ENCODE measurements around the gene TEX19.

- TF ChIP-seq KDM1A (IDR thresholded peaks at IDR 0.05; ENCODE audit: borderline replicate concordance), result no peak
- no peak for TF ChIP-seq CTCF (IDR thresholded peaks at IDR 0.05 in 2 of 3, conservative IDR thresholded peaks at IDR 0.05 in 1 of 3; ENCODE audit: control insufficient read depth in 2 of 3, extremely low read depth in 1 of 3, insufficient read depth in 1 of 3, low read depth in 3 of 3, low read length in 3 of 3)
- no peak for TF ChIP-seq CBX3 (IDR thresholded peaks at IDR 0.05; ENCODE audit: borderline replicate concordance, low read depth)
- no peak for TF ChIP-seq EP300 (IDR thresholded peaks at IDR 0.05; ENCODE audit: borderline replicate concordance in 1 of 2, control insufficient read depth in 1 of 2, low read depth in 2 of 2, low read length in 2 of 2)
- no peak for TF ChIP-seq SREBF2 (IDR thresholded peaks at IDR 0.05; ENCODE audit: low read length)
- no peak for TF ChIP-seq POLR2AphosphoS5 (IDR thresholded peaks at IDR 0.05; ENCODE audit: low read length)
- no peak for TF ChIP-seq BHLHE40 (IDR thresholded peaks at IDR 0.05; ENCODE audit: borderline replicate concordance in 1 of 2, low read depth in 2 of 2, low read length in 1 of 2)
- TF ChIP-seq HCFC1 (IDR thresholded peaks at IDR 0.05; ENCODE audit: low read length), result no peak
- no peak for TF ChIP-seq POLR2A (IDR thresholded peaks at IDR 0.05; ENCODE audit: low read depth, low read length)
- TF ChIP-seq SIN3A (IDR thresholded peaks at IDR 0.05; ENCODE audit: low read depth, low read length), result no peak
- TF ChIP-seq MAX (IDR thresholded peaks at IDR 0.05; ENCODE audit: low read depth, low read length), result no peak
- no peak for TF ChIP-seq BRCA1 (IDR thresholded peaks at IDR 0.05; ENCODE audit: low read depth, low read length)
- no peak for TF ChIP-seq CEBPB (IDR thresholded peaks at IDR 0.05; ENCODE audit: borderline replicate concordance in 1 of 2, low read depth in 2 of 2, low read length in 2 of 2)
- no peak for TF ChIP-seq CHD1 (IDR thresholded peaks at IDR 0.05; ENCODE audit: low read depth, low read length)
Measured at GRCh38 chr17:82342361-82343079, 16.5 kb upstream of the TEX19 start.
